Hepatocyte (in vitro differentiated cells): Measurements from ENCODE around the gene PEX11B. TPM values are rescaled to one million over a fixed set of nuclear protein-coding genes. Genes with fewer than 3 reads are reported as not detected.

Experiments used
- DNase-seq: peaks from one replicate; pipeline ENCODE4 v3.0.0-alpha.2; 2016; ENCODE audit warnings: low spot score
- H2AFZ ChIP-seq: fragments of 200-600 bp; sonication (generic); 2 replicates; pipeline ENCODE4 v1.6.0; 2016; ENCODE audit warnings: antibody characterized with exemption, mild to moderate bottlenecking
- H3K27ac ChIP-seq: fragments of 200-600 bp; sonication (generic); 2 replicates; pipeline ENCODE4 v1.5.1; 2016; ENCODE audit warnings: mild to moderate bottlenecking
- H3K27me3 ChIP-seq: fragments of 200-600 bp; sonication (generic); 2 replicates; pipeline ENCODE4 v1.6.1; 2016
- H3K36me3 ChIP-seq: fragments of 200-600 bp; sonication (generic); replicated peaks from 2 replicates; pipeline ENCODE4 v1.5.1; 2016; ENCODE audit warnings: low read depth; ENCODE audit not compliant: insufficient read depth
- H3K4me1 ChIP-seq: fragments of 200-600 bp; sonication (generic); 2 replicates; pipeline ENCODE4 v1.5.1; 2016; ENCODE audit warnings: mild to moderate bottlenecking, moderate library complexity; ENCODE audit not compliant: insufficient read depth
- H3K4me2 ChIP-seq: fragments of 200-600 bp; sonication (generic); 2 replicates; pipeline ENCODE4 v1.6.0; 2016
- H3K4me3 ChIP-seq: fragments of 200-600 bp; sonication (generic); 2 replicates; pipeline ENCODE4 v1.5.1; 2016; ENCODE audit warnings: mild to moderate bottlenecking
- H3K79me2 ChIP-seq: fragments of 200-600 bp; sonication (generic); 2 replicates; pipeline ENCODE4 v1.6.0; 2017; ENCODE audit warnings: mild to moderate bottlenecking
- H3K9me2 ChIP-seq: fragments of 200-600 bp; sonication (generic); replicated peaks from 2 replicates; pipeline ENCODE4 v1.6.0; 2017; ENCODE audit warnings: mild to moderate bottlenecking; ENCODE audit not compliant: insufficient read depth
- H3K9me3 ChIP-seq: fragments of 200-600 bp; sonication (generic); 2 replicates; pipeline ENCODE4 v1.5.1; 2016; ENCODE audit warnings: low read depth, mild to moderate bottlenecking
- H4K20me1 ChIP-seq: fragments of 200-600 bp; sonication (generic); 2 replicates; pipeline ENCODE4 v1.6.0; 2016; ENCODE audit warnings: mild to moderate bottlenecking; ENCODE audit not compliant: insufficient read depth, poor library complexity, severe bottlenecking
- CTCF ChIP-seq: fragments of 200-600 bp; sonication (generic); IDR thresholded peaks from 2 replicates; pipeline ENCODE4 v1.5.1; 2016; ENCODE audit warnings: antibody characterized with exemption, mild to moderate bottlenecking; ENCODE audit not compliant: poor library complexity
- EZH2 ChIP-seq: fragments of 200-600 bp; sonication (generic); IDR thresholded peaks from 2 replicates; pipeline ENCODE4 v1.6.1; 2016; ENCODE audit warnings: antibody characterized with exemption, mild to moderate bottlenecking, borderline replicate concordance
- EZH2phosphoT487 ChIP-seq: fragments of 200-600 bp; sonication (generic); IDR thresholded peaks from one replicate; pipeline ENCODE4 v1.6.1; 2018; ENCODE audit warnings: antibody characterized with exemption, mild to moderate bottlenecking, low read depth, moderate library complexity; ENCODE audit not compliant: unreplicated experiment, severe bottlenecking
- WGBS: methylation state at CpG from one replicate; pipeline ENCODE4 v1.1.6; 2016; ENCODE audit warnings: low lambda C conversion rate; ENCODE audit errors: missing lambda C conversion rate; 5-methylcytosine and 5-hydroxymethylcytosine counted together
- polyA plus RNA-seq: library from polyadenylated mRNA; unstranded; fragments of >200 nt; fragmentation: Nextera tagmentation; extraction: Ambion mirVana; gene quantifications from 2 replicates; pipeline ENCODE4 v1.2.1, GENCODE V29; 2016
- total RNA-seq: library from RNA; depleted of rRNA; stranded (reverse); fragments of >200 nt; gene quantifications from 2 replicates; pipeline ENCODE4 v1.2.3, GENCODE V29; 2014

The PEX11B gene
- total and polyA plus RNA-seq, 2 experiments from 2014 or later, result 28.1 to 30.4 TPM

GRCh38 chr1:145955436-145955835, 36.9 kb upstream of the PEX11B start:
- Histone ChIP-seq H3K9me2 (no peaks in the 10 kb centered on the region), H4K20me1 (no peaks in the 10 kb centered on the region), H3K27me3 (peaks cover 15% of the 10 kb centered on the region), H3K27ac (peak overlapping the region; percentile 88), H3K4me3 (no peak overlapping the region), H3K4me1 (peaks cover 15% of the 10 kb centered on the region), H3K4me2 (peak overlapping the region; percentile 78), H3K79me2 (peaks cover 53% of the 10 kb centered on the region), H3K9me3 (no peaks in the 10 kb centered on the region), H3K36me3 (no peaks in the 10 kb centered on the region), H2AFZ (no peak overlapping the region)
- no peak for DNase-seq
- TF ChIP-seq EZH2phosphoT487 (no peak), EZH2 (no peak), CTCF (no peak)
- WGBS, result 46% methylated on average over 2 of the region's 2 CpGs

DNA sequence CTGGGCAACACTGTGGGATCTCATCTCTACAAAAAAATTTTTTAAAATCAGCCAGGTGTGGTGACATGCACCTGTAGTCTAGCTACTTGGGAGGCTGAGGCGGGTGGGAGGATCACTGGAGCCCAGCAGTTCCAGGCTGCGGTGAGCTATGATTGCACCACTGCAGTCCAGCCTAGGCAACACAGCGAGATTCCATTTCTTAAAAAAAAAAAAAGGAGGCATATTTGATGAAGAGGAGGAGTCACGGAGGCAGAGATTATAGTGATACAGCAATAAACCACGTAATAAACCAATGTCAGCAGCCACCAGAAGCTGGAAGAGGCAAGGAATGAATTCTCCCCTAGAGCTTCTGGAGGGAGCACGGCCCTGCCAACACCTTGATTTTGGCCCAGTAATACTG, 35.3 kb upstream of the PEX11B start:
- Histone ChIP-seq H4K20me1 (no peaks in the 10 kb centered on the region), H3K4me1 (peaks cover 15% of the 10 kb centered on the region)
- TF ChIP-seq EZH2, result no peak
- TF ChIP-seq CTCF, result no peak
- no peak for TF ChIP-seq EZH2phosphoT487

DNA sequence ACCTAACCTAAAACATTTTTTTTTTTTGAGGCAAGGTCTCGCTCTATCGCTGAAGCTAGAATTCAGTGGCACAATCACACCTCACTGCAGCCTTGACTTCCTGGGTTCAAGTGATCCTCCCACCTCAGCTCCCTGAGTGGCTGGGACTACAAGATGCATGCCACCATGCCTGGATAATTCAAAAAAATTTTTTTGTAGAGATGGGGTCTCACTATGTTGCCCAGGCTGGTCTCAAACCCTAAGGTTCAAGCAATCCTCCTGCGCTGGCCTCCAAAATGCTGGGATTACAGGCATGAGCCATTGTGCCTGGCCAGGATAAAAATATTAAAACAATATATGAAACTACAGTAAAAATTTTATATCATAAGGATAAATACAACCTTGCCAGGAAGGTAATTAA, 34.4 kb upstream of the PEX11B start:
- no peak for DNase-seq
- Histone ChIP-seq H3K4me3 (no peak overlapping the region), H3K27ac (no peak overlapping the region), H3K79me2 (peaks cover 53% of the 10 kb centered on the region), H3K4me2 (no peak overlapping the region), H2AFZ (no peak overlapping the region), H3K36me3 (no peaks in the 10 kb centered on the region), H3K4me1 (peaks cover 15% of the 10 kb centered on the region), H3K9me2 (no peaks in the 10 kb centered on the region), H3K9me3 (no peaks in the 10 kb centered on the region), H3K27me3 (no peaks in the 10 kb centered on the region), H4K20me1 (no peaks in the 10 kb centered on the region)
- TF ChIP-seq EZH2 (no peak), CTCF (no peak), EZH2phosphoT487 (no peak)
- WGBS, result 93% methylated on average over 3 of the region's 3 CpGs

More for the DNA sequence above, 35.3 kb upstream of the PEX11B start:
- no peak overlapping the region for H3K4me3 ChIP-seq
- H3K79me2 ChIP-seq, result peaks cover 53% of the 10 kb centered on the region
- no peak overlapping the region for H3K4me2 ChIP-seq
- no peaks in the 10 kb centered on the region for H3K9me2 ChIP-seq
- H3K27ac ChIP-seq, result no peak overlapping the region
- no peaks in the 10 kb centered on the region for H3K9me3 ChIP-seq
- H3K36me3 ChIP-seq, result no peaks in the 10 kb centered on the region
- no peak overlapping the region for H2AFZ ChIP-seq
- WGBS, result 90% methylated on average over 6 of the region's 6 CpGs
- peaks cover 2% of the 10 kb centered on the region for H3K27me3 ChIP-seq
- DNase-seq, result no peak

GRCh38 chr1:145951526-145951925, 33.0 kb upstream of the PEX11B start:
- peaks cover 15% of the 10 kb centered on the region for H3K4me1 ChIP-seq
- H3K27ac ChIP-seq, result no peak overlapping the region
- no peaks in the 10 kb centered on the region for H3K36me3 ChIP-seq
- no peak overlapping the region for H2AFZ ChIP-seq
- H3K79me2 ChIP-seq, result peaks cover 53% of the 10 kb centered on the region
- DNase-seq, result no peak
- H3K9me2 ChIP-seq, result no peaks in the 10 kb centered on the region
- no peaks in the 10 kb centered on the region for H3K9me3 ChIP-seq
- no peak overlapping the region for H3K4me2 ChIP-seq
- no peaks in the 10 kb centered on the region for H3K27me3 ChIP-seq
- no peak overlapping the region for H3K4me3 ChIP-seq
- TF ChIP-seq EZH2phosphoT487, result no peak
- TF ChIP-seq EZH2, result no peak
- TF ChIP-seq CTCF, result no peak
- 91% methylated on average over 1 of the region's 1 CpG for WGBS
- H4K20me1 ChIP-seq, result no peaks in the 10 kb centered on the region
